HG02610 (cell line): ENCODE measurements around the gene SELL.
"Not testable (repeated sequence)": the region's sequence is repeated elsewhere in the genome, so short reads cannot be mapped to it uniquely, and the experiment has no call there.

Source experiments
- ATAC-seq: cut with Tn5 transposase; IDR thresholded peaks from one replicate; pipeline ENCODE4 v1.9.1; 2021; ENCODE audit warnings: mild to moderate bottlenecking, moderate library complexity; ENCODE audit not compliant: unreplicated experiment

Gene SELL

DNA sequence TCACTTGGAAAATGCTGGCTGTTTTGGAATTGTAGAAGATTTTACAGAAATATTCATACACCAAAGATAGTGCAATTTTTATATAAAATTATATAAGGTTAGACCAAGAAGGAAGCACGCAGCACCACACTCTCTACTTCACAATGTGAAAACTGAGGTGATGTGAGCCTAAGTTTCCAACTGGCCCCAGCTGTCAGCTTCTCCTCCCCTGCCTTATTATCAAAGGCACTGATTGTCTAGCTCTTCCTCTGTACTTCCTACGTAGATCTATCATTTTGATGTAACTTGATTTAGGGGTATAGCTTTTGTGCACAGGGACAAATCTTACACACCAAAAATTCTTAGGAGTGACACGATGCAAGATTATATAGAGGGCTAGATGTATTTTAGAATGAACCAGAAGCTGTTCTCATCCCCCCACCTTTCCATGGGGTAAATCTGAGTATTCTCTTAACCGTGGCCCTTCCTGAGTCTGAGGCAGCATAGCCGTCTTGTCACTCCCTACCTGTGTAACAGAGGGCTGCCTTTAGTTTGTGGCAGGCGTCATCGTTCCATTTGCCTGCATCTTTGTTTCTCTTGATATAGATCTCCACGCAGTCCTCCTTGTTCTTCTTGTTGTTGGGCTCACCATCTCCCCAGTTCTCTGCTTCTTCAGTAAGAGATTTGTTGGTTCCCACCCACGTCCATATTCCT, 3.4 kb downstream of the SELL start:
- no peak for ATAC-seq

DNA sequence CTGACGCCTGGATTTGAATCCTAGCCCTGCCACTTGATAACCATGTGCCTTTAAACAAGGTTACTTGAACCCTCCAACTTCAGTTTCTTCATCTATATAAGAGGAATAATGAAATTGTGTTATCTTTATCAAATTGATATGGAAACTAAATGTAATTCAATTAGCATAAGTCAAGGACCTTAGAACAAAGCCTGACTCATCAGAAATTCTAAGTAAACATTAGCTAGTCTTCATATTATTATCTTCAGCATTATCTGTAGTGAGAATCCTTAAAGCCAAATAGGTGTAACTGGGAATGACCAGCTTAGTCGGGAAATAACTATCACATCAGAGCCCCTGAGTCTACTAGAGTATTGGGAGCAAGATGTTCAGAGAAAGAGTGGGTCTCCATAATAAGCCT, 6.6 kb downstream of the SELL start:
- no peak for ATAC-seq

DNA sequence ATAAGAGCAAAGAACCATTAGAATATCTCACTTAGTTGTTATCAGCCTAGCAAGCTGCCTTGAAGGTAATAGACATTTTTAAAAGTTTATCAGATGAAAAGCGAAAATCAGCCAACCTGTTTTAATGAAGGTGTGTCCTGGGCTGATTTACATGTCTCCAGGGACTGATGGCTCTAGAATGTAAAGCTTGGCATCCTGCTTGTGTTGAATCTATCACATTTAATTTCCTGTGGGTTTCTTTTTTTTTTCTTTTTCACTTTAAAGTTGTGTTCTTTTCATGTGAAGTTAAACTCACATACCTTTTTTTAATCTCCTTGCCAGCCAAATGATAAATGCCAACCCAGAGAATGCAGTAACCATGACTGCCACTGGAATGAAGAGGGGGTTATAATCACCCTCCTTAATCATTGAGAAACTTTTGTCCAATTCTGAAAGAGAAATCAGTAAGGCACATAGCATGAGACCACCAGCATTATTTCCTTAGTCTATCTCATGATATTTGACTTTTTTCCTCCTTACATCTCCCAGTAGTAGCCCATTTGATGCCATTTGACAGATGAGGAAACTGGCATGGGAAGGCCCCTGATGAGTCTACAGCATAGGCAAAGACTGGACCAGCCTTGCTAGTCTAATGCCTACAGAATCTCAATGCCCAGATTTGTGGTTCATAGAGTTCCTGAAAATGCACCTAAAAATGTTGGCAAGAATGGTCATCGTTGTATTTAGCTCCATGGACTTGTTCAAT, 10.0 kb downstream of the SELL start:
- ATAC-seq = no peak

DNA sequence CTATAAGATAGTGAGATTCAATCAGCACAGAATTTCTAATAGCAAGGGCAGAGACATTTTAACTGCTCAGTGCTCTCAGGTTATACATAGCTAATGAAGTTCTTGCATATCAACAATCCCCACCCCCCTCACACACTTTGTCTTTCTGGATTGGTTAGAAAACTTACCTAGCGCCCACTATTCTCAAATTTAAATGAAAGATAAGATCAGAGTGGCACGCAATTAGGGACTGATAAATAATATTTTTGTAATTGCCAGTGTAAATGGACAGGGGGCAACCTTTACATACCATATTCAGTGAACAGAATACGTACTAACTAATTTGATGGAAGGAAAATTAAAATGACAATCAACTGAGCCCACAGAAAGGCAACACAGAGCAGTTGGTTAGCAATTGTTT, 11.7 kb downstream of the SELL start:
- no peak for ATAC-seq

DNA sequence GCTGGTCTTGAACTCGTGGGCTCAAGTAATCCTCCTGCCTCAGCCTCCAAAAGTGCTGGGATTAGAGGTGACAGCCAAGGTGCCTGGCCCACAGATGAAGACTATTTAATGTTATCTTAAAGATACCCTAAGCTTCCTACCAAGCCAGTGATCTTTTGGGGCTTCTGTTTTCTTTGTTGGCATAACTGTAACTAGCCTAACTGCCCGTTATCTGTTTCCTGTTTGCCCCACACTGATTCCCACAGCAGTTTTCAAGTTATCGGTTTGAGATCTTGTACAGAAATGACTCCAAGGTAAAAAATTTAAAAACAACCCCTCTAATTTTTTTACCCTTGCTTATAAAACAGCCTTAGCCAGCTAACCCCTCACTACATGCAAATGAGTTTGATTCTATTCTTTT, 12.4 kb downstream of the SELL start:
- no peak for ATAC-seq

DNA sequence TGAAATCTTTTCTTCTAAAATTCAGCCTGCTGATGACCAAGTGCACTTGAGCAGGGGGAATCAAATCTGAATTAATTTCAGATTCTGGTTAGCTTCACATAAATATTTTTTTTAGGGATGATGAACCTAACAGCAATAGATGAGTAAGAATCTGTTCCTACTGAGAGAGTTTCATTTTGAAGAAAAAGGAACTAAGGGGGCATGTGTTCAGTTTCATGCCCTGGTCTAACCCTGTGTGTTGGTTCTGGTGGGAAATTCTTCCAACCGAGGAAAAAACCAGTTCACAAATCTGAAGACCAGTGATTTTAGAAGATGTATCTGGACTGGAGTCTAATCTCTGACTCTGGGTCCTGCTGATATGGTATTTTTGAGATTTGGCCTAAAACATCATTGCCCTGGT, 13.7 kb downstream of the SELL start:
- peak; percentile 70 for ATAC-seq

DNA sequence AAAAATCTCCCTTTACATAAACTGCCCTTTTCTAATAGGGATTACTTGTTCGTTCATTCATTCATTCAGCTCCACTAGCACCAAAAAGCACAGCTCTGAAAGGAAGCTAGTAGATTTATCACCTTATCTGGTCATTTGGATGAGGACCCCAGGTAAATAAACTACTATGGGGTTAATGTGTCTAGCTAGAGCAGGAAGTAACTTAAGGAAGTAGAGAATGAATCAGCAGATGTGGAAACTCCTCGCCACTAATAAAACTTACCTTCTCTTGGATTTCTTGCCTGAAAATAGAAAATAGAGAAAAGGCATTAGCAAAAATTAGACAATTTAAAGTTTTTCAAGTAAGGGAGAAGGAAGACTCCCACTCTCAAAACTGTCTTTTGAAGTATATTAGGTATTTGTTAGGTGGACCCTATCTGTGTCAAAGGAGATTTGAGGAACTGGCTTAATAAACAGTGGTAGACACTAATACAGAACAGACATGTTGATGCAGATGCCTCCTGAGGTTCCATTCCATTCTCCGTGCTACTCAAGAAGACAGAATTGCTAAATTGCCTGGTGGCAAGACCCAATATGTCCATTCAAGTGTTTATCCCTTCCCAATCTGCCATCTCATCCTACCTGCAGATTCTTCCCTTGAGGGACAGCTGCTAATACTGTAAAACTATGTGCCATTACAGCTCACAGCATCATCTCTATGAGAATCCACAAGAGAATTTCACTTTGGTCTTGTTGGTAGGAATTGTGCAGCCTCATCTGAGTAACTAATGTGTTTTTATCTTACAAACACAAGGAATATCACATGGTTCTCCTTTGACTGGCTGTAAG, 14.9 kb downstream of the SELL start:
- ATAC-seq = no peak

DNA sequence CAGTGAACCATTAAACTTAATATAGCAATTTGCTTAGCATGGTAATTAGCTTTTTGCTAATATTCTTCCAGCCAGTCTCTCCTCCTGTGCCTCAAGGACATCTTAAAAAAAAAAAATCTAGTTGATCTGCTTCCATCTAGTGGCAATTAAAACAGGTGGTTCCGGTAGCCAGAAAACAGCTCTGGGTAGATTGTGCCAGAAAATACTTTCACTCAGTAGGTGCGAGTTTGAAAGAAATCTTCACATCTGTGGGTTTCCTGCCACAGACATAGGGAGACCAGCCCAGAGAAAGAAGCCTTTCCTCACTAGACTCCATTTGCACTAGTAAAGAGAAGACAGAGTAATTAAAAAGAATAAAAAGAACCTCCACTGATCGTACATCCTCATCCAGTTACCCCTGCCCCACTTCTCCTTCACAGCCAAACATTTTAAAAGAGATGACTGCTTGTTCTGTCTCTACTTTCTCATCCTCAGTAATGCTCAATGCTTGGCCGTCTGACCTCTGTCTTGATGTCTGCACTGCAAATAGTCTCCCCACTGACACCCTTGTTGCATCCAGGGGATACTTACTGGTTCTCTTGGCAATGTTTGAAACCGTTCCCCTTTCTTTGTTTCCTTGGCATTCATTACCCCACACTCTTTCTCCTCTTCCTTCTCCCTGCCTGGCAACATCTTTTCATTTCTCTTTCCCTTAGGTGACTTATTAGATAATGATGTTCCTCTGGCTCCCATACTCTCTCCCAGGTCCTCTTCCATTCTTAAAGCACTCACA, 16.9 kb downstream of the SELL start:
- no peak for ATAC-seq

DNA sequence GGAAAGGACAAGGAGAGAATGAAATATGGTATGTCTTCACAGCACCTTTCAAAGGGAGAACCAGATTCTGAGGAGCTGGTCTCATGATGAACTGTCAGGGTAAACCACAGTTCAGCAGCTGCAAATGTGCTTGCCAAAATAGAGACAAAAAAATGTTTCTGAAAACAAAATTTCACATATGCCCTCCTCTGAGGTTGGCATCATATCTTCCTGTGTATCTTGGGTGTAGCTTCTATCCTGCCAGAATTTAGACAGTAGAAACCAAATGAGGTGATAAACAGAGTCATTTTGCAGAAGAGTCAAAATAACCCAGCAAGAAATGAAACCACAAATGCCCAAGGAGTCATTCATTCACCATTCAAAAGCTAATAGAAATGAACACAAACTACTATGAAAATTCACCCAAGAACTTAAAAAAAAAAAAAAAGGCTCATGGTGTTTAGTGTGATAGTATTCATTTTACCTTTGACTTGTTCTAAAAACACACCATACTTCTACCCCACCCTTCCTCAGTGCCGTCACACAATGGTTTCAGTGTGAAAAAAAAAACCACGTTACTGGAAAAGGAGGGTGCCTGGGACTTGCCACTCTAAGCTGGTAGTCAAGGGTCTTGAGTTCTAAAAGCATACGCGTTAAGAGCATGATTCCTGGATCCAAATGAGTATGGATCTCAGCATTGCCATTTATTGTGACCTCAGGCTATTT, 18.5 kb downstream of the SELL start:
- ATAC-seq = peak; percentile 37

DNA sequence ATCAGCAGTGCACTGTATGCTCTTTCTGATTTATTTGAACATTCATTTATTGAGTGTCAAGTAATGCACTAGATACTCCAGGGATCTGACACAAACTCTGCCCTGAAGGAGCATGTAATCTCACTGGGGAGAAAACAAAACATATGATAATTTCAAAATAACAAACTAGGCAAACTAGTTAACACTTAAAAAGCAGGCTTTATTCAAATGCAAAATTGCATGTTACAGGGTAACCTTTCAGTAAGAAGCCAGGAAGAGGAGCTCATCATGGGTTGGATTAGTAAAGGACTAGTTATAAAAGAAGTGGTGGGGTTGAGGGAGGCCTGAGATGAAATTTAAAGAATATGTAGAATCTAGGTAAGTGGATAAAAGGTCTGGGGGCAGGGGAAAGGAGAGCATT, 20.9 kb downstream of the SELL start:
- no peak for ATAC-seq

DNA sequence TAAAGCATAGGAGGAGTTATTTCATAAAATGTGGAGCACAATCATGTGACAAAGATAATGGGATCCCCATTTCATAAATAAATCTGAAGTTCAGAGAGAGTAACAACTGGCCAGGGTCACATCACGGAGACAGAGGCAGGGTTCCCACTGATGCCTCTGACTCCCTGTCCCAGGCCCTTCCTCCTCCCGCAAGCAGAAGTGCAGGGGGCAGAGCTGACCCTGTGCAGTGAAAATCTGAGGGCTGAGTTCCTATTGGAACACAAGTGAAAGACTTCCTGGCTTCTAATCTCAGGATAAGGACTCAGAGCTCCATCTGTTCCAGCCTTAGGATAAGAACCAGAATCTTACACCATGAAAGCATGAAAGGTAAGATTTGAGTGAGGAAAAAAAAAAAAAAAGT, 22.0 kb downstream of the SELL start:
- no peak for ATAC-seq

DNA sequence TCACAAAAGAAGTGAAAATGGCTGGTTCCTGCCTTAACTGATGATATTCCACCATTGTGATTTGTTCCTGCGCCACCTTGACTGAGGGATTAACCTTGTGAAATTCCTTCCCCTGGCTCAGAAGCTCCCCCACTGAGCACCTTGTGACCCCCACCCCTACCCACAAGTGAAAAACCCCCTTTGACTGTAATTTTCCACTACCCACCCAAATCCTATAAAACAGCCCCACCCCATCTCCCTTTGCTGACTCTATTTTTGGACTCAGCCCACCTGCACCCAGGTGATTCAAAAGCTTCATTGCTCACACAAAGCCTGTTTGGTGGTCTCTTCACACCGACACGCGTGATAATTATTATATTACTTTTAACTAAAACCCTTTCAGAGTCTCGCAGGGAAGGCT, 23.0 kb downstream of the SELL start:
- ATAC-seq = not testable (repeated sequence)

DNA sequence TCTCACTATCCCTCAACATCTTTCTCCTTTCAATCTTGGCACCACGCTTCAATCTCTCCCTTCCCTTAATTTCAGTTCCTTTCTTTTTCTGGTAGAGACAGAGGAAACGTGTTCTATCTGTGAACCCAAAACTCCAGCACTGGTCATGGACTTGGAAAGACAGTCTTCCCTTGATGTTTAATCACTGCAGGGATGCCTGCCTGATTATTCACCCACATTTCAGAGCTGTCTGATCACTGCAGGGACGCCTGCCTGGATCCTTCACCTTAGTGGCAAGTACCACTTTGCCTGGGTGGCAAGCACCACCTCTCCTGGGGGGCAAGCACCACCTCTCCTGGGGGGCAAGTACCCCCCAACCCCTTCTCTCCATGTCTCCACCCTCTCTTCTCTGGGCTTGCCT, 27.8 kb downstream of the SELL start:
- no peak for ATAC-seq

DNA sequence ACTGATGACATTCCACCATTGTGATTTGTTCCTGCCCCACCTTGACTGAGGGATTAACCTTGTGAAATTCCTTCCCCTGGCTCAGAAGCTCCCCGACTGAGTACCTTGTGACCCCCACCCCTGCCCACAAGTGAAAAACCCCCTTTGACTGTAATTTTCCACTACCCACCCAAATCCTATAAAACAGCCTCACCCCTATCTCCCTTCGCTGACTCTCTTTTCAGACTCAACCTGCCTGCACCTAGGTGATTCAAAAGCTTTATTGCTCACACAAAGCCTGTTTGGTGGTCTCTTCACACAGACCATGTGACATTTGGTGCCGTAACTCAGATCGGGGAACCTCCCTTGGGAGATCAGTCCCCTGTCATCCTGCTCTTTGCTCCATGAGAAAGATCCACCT, 28.3 kb downstream of the SELL start:
- ATAC-seq = not testable (repeated sequence)

DNA sequence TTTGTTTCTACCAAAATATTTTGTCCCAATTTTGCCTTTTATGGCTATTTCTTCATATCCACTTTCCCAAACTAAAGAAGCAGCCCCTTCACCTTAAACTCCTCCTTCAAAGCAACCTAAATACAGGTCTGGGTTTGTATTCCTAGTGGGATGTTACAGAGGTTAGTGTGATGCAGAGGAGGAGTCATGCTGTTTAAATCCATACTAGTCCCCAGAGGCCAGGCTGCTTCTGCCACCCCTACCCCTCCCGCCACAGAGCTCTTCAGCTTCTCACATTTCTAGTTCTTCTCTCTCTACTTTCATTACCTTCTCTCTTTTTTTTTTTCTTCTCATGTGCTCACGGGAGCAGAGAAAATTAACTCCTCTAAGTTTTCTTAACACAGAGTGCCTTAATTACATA, 29.3 kb downstream of the SELL start:
- peak; percentile 33 for ATAC-seq

DNA sequence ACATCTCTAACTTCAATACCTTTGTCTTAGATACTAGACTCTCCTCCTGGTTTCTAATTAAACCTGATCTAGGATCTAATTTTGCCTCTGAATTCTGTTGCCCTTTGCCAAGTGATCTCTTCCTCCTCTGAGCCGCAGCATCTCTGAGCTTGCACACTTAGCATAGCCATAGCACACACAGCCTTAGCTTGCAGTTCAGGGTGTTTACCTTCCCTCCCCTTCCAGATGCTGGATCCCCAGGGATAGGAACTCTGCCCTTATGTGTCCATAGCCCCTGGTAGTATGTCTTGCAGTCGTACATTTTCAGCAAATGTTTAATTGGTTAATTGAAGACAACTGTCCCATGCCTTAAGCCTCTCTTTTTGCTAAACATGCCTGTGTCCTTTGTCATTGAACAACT, 30.3 kb downstream of the SELL start:
- peak; percentile 7 for ATAC-seq

DNA sequence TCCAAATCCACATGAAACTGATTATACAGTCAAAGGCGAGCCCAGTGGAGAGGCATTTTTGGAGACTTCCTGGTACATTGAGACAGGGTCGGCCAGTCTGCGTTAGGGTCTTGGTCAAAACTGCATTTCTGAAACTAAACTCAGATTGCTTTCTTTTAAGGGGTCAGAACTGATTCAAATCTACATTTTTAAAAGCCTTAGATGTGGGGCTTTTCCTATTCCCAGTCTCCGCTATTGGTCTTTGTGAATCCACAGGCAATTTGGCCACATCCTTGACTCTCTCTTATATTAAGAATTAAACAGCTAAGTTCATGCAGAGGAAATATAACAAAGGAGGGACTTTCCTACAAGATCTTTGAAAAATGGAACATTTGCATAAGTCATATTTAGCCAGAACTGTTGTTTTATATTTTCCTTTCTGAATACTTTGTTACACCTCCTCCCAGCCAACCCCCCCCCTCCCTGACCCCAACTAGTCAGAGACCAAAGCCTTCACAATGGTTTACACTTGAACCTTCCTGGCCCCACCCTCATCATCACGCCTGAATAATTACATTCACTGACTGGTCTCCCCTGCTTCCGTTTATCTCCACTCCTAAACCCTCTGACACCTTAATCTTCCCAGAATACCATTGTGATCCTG, 30.9 kb downstream of the SELL start:
- ATAC-seq = peak; percentile 64

DNA sequence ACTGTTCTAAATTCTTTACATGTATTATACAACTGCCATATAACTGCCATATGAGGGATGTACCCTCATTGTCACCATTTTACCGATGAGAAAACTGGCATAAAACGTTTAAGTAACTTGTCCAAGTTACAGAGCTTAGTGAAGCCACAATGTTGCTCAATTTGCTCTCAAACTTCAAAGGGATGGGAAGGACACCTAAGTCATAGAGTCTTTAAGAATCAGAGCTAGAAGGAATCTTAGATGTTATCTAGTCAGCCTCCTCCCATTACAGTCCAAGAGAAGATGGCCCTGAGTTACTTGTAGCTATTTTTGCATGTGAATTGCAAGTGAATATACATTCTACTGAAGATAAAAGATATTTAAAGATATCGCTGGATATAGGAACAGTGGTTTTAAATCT, 31.7 kb downstream of the SELL start:
- ATAC-seq = no peak

DNA sequence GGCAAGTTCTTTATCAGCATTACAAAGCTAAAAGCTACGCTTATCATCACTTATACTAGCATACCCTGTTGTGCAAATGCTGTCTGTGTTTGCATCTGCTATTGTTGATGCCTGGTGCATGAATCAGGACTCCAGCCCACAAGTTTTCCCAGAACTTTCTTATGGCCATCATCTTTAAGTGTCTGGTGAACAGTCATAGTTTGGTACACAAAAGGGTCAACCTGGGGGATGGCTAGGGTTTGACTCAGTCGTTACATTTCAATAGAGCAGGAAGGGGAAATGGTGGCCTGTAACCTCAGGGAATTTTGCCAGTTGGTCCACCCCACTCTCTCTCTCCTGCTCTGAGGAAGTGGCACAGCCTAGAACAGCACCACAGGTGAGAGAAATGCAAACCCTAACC, 35.4 kb downstream of the SELL start:
- ATAC-seq = no peak

DNA sequence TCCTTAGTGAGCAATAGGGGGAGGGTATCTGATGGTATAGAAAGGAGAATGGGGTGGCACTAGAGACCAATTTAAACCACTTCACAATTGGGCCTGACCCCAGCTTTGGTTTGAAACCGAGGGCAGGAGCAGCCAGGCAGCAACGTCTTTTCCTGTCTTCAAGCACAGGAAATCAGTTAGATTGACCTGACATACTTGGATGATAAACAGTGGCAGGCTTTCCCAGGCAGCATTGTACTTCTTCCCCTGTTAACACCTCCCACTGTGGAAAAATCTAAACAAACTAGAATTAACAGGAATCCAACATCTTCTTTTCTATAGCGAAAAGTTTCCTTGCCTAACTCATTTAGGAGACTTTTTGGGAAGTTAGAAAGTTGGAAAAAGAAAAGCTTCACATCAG, 40.6 kb downstream of the SELL start:
- ATAC-seq = no peak
